Stimulated activated CD4-positive, alpha-beta T cell treated with anti-CD3 and anti-CD28 coated beads, TNF-alpha, amount 100 ng/mL, for 4 hours (primary cell): ENCODE results near the gene LPP.

Experiments used
- DNase-seq, 3 experiments: peaks; one replicate each; pipeline ENCODE4 v3.0.0-alpha.2; 2020; ENCODE audit warnings: low read depth in 3 of 3

Gene LPP

GRCh38 chr3:188330138-188330537, 176.2 kb downstream of the LPP start:
- DNase-seq, result no peak

GRCh38 chr3:188331166-188331565, 177.2 kb downstream of the LPP start:
- DNase-seq, result no peak

GRCh38 chr3:188332085-188332484, 178.1 kb downstream of the LPP start:
- DNase-seq, result no peak

GRCh38 chr3:188335656-188336055, 181.7 kb downstream of the LPP start:
- no peak for DNase-seq

- DNase-seq, result no peak
These were observed 182.2 kb downstream of the LPP start for GRCh38 chr3:188336178-188336577.

GRCh38 chr3:188337232-188337631, 183.3 kb downstream of the LPP start:
- no peak for DNase-seq

GRCh38 chr3:188338086-188338485, 184.1 kb downstream of the LPP start:
- DNase-seq, result no peak

- DNase-seq, result no peak
These were observed 185.7 kb downstream of the LPP start for GRCh38 chr3:188339410-188340295.

- DNase-seq, result no peak
These were observed 187.5 kb downstream of the LPP start for GRCh38 chr3:188341501-188341900.

- no peak for DNase-seq
These were observed 189.2 kb downstream of the LPP start for GRCh38 chr3:188342991-188343732.

GRCh38 chr3:188343894-188344293, 189.9 kb downstream of the LPP start:
- no peak for DNase-seq

- DNase-seq, result no peak
These were observed 191.3 kb downstream of the LPP start for GRCh38 chr3:188345223-188345622.

GRCh38 chr3:188348435-188349244, 194.7 kb downstream of the LPP start:
- no peak for DNase-seq

GRCh38 chr3:188349351-188349901, 195.5 kb downstream of the LPP start:
- DNase-seq, result no peak

- DNase-seq, result no peak
These were observed 196.0 kb downstream of the LPP start for GRCh38 chr3:188349933-188350332.

- no peak for DNase-seq
These were observed 197.0 kb downstream of the LPP start for GRCh38 chr3:188350961-188351360.

- DNase-seq, result no peak
These were observed 197.7 kb downstream of the LPP start for GRCh38 chr3:188351648-188352047.

- no peak for DNase-seq
These were observed 198.4 kb downstream of the LPP start for GRCh38 chr3:188352196-188352927.

- no peak for DNase-seq
These were observed 199.5 kb downstream of the LPP start for GRCh38 chr3:188353426-188353825.

- no peak for DNase-seq
These were observed 205.0 kb downstream of the LPP start for GRCh38 chr3:188358787-188359493.
